GM19240 (cell line): ENCODE data around the gene NCOA6.

Source experiments
- DNase-seq: peaks from one replicate; pipeline ENCODE4 v3.0.0; 2011; ENCODE audit warnings: low spot score; ENCODE audit not compliant: insufficient read length

Gene NCOA6

GRCh38 chr20:34825530-34826362, at the start of gene NCOA6:
NCOA6 (minus strand) TSS chr20:34825651; CDS start chr20:34782355, 43,296 bp downstream.
- DNase-seq: peak; percentile 46

DNA sequence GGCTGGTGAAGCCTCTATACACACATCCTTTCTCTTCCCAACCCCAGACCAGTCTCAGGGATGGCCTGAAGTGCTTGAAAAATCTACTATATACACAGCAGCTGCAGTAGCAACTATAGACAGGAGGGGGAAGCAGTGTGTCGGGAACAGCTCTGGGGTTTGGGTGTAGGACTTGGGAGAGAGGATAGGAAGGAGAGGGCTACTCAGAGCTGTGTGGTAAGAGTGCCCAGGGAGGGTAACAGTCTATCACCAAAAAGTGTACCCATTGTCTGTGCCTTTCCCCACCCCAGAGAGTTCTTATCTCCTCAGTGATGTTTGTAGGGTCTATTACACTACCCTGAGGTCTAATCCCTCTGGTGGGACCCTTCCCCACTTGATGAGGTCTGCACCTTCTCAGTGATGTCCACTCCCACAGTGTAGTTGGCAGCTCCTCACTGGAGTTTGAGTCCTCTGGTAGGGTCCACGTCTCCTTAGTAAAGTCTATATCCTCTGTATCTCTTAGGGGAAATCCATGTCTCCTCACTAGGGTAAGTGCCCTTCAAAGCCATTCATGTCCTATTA, 48.7 kb upstream of the NCOA6 start:
- no peak for DNase-seq

DNA sequence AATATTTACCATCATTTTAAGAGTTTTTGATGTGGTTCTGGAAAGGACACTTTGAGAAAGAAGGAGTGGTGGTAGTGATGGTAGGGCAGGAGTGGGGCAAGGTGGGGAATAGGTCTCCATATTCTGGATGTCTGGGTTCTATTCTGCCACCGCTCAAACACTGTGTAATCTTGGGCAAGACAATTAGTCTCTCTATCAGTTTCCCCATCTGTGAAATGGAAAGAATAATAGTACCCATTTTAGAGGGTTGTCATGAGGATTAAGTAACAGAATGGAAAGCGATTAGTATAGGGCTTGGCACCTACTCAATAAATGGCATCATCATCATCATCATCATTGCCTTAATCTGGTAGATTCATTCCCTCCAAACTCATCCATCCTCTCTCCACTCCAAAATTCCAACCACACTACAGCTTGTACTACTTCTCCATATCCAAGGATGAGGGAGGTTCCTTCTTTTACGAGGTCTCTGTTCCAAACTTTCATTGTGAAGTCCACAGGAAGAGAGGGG, 48.2 kb upstream of the NCOA6 start:
- DNase-seq: no peak

DNA sequence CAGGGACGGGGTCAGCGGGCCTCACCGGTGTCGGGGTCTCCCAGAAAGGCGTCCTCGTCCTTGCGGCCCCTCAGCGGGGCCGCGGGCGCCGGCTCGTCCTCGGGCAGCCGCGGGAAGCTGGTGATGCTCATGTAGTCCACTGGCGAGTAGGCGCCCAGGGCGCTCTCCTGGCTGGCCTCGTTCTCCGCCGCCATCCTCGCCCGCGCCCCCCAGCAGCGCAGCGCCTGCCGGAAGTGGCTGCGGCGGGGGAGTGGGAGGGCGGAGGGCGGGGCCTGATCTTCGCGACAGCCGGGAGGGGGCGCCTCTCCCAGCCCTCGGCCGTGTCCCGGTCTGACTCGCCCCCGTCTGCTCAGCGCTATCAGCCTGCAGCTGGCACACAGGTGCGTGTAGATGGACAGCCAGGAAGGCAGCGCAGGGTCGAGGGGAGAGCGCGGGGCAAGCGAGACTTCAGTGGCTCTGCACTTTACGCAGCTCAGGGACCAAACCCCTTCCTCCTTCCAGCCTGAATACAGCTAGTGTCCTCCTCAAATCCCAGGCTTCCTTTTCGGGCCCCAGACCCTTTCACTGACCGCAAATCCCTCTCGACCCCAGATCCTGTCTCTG, 47.3 kb upstream of the NCOA6 start, which contains the start of gene GGT7:
GGT7 (minus strand) TSS at position 235 of the 603 bp plus-strand sequence; CDS start at position 194, 41 bp downstream.
- DNase-seq: peak; percentile 67

GRCh38 chr20:34871966-34872621, 46.6 kb upstream of the NCOA6 start:
- DNase-seq: no peak

DNA sequence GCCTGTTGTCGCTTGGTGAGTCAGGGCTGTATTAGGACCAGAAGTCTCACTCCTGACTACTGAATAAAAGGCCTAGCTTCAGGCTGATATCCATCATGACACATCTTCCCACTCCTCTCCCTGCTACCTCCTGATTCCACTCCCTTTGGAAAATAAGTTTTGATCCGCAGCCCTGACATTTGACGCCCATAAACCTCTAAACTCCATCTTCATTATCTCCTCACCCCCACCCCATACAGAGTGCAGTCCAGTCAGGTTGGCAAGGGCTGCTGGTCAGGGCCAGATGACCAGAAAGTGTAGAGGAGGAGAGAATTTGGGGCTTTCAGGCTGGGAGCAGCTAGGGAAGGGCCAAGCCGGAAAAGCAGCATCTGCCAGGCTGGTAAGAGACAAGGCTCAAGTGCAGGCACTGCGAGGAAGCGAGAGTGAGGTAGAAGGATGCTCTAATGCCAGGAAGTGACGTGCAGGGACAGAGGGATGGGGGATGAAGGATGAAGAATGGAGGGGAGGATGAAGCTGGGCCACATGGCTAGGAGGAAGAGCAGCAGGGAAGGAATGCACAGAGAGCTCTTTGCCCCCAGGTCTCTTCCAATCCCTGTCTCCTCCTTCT, 46.0 kb upstream of the NCOA6 start:
- DNase-seq: no peak

DNA sequence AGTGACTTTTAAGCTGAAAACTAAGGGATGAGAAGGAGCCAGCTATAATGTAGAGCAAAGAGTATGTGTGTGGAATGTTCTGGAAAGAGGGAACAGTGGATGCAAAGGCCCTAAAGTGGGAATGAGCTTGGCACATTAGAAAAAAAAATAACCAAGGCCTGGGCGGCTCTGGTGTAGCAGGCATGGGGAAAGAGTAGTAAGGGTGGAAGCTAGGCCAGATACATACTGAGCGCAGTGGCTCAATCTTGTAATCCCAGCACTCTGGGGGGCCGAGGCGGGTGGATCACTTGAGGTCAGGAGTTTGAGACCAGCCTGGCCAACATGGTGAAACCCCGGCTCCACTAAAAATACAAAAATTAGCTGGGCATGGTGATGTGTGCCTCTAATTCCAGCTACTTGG, 38.8 kb upstream of the NCOA6 start:
- no peak for DNase-seq

DNA sequence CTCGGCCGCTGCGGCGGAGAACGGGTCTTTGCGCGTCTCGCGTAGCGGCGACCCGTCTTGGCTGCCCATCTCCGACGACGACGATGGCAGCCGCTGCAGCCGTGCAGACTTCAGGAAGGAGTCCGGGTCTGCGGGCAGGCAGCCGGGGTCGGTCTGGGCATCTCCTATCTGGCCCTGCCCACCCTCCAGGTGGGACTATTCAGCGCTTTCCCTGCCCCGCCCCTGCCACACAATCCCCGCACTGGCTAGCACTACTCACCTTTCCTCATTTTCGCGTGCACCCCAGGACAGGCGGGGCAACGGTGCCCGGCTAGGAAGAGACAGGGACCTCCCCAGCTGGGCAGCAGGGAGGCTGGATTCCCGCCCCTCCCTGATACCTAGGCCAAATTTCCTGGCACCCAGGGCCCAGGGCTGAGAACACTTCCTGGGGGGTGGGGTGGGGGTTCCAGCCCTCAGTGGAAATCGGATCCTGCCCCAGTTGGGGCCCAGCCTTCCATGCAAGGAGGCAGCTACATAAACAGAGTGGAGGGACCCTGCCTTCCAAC, 38.0 kb upstream of the NCOA6 start:
- DNase-seq: no peak

DNA sequence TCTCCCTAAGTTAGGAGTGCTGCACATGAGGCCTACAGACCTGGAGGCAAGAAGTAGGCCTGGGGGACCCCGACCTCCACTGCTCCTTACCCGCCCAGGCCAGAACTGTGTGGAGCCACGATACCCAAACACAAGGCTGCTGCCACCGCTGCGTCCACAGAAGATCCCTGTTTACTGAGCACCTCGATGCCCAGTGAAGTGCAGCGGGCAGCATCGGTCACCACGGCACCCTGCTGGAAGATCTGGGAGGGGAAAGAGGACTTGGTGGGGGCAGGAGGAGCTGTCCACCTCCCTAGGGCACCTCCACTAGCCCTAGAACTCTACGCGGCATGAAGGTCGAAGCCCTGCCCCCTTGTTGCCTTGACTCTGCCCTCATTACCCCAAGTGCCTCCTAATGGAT, 37.3 kb upstream of the NCOA6 start:
- no peak for DNase-seq

GRCh38 chr20:34861386-34862084, 36.1 kb upstream of the NCOA6 start:
- DNase-seq: no peak

DNA sequence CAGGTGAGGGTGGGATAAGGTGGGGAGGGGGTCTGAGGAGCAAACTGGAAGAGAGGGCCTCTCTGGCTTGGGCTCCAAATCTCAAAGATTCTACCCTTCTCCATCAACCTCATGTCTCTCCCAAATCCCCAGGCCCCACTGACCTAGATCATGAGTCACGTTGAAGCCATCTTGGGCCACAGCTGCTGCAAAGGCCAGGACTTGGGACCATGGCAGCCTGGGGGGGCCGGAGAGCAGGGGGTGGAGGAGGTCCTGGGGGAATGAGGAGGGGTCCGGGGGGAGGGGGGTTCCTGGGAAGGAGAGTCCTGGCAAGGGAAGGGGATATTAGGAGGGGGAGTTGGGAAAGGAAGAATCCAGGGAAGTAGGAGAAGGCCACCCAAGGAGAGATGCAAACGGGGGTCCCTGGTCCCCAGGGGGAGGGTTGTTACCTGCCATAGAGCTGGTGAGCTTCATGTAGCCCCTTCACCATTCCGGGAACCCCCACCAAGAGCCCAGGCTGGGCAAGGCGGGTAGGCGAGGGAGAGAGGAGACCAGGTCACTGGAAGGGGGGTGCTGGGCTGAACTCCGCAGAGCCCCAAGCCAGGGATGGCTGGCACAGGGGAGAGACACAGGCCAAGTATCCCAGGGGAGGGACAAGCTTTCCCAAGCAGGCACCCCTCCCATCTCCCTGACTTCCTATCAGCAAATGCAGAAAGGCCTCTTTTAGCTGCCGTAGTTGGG, 34.5 kb upstream of the NCOA6 start:
- DNase-seq: no peak

DNA sequence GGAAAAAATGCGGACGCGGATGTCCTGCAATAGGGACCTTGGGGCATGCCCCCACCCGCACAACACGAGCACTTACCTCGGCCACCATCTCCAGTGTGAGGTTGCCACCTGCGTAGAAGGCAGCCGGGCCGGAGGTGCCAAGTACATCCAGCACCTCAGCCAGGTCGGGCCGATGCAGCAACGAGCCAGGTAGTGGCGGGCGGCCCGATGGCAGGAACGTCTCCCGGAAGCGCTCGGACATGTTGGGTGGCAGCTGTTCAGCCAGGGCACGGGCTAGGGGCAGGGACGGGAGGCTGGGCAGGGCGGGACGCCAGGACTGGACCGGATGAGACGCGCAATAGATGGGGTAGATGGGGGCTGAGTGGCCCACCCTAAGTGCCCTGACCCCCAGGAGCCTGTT, 33.9 kb upstream of the NCOA6 start:
- no peak for DNase-seq

DNA sequence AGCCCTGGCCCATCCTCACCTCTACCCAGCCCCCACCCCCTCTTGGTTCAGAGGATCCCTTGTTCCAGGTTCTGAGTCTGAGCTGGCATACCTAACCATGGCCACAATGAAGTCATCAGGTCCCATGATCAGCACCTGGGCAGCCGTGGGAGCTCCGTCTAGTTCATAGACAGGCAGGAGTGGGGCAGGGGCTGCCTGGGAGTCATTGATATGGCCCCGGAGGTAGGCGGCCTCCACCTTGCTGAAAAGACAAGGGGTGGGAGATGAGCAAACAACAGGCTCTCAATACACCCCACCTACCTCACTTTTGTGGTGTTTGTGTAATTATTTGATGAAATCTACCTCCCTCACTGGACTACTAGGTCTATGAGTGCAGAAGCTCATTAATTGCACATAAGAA, 26.8 kb upstream of the NCOA6 start:
- DNase-seq: no peak

DNA sequence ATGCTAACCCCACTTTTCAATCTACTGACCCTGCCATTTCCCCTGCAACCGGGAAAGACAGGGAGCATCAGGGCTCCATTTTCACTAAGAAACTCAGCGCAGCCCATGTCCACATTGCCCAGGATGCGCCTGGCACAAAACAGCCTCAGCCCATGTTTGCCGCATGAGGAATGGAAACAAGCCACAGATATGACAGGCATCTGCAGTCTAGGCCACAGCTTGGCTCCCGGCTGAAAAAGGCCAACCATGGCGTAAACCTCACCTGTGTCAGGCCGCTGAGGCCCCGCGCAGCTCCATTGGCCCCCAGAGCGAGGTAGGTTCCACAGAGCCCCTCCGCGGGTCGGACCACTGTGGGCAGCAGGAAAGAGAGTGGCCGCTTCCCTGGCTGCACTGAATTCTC, 25.5 kb upstream of the NCOA6 start:
- DNase-seq: no peak

DNA sequence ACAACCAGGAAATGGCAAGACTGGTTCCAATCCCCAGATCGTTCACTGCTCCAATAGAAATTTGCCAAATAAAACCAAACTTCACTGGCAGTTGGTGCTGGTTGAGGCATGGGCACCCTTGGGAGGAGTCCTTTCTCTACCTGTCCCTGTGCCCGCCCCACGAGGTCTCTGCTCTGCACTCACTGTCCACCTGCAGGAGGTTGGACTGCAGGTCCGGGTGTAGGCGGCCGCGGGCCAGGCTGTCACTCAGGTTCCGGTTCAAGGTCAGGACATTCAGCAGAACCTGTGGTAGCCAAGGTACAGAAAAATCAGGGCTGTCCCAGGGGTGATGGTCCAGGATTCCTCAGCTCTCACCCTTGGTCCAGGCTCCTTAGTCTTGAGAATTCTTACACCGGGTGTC, 24.3 kb upstream of the NCOA6 start:
- no peak for DNase-seq

GRCh38 chr20:34848597-34848996, 23.1 kb upstream of the NCOA6 start:
- no peak for DNase-seq

GRCh38 chr20:34843421-34843820, 18.0 kb upstream of the NCOA6 start:
- no peak for DNase-seq

DNA sequence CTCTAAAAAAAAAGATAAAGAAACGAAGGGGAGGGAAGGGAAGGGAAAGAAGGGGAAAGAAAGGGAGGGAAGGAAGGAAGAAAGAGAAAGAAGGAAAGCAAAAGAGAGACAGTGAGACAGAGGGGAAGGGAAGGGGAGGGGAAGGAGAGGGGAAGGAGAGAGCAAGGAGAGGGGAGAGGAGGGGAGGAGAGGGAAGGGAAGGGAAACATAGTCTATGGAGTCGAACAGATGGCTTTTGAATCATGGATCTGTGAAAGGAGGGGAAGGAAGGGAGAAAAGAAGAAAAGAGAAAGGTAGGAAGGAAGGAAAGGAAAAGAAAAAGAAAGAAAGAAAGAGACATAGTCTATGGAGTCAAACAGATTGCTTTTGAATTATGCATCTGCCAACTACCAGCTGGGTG, 16.7 kb upstream of the NCOA6 start:
- no peak for DNase-seq

DNA sequence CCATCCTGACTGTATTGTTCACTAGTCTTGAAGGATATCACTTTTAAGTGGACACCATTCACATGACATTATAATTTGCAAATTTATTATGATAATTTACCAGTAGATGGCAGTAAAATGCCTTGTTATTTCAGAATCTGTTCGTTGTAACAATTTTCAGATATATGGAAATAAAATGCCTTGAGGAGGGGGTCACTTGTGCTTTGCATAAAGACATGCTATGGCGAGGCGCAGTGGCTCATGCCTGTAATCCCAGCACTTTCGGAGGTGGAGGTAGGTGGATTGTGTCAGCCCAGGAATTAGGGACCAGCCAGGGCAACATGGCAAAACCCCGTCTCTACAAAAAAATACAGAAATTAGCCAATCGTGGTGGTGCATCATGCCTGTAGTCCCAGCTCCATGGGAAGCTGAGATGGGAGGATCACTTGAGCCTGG, 9.0 kb upstream of the NCOA6 start:
- DNase-seq: no peak

- no peak for DNase-seq
These were observed 6.5 kb upstream of the NCOA6 start for GRCh38 chr20:34831936-34832335.
